GM23338 (cell line): ENCODE data around the gene NIPAL3. TPM values are rescaled to one million over a fixed set of nuclear protein-coding genes. Genes with fewer than 3 reads are reported as not detected.
A peak's percentile ranks its signal among the peaks of the same experiment; 100 is the strongest.

Experiments used
- ATAC-seq: fragments of 200-7000 bp; cut with Tn5 transposase; 3 replicates; pipeline ENCODE4 v1.9.1; 2020
- DNase-seq: peaks from one replicate; pipeline ENCODE4 v3.0.0-alpha.2; 2015; ENCODE audit warnings: low spot score
- H2AFZ ChIP-seq: fragments of 200-600 bp; sonication (generic); 2 replicates; pipeline ENCODE4 v1.8.0; 2016; ENCODE audit warnings: antibody characterized with exemption, mild to moderate bottlenecking, moderate library complexity
- H3F3A ChIP-seq: fragments of 200-600 bp; sonication (generic); replicated peaks from 2 replicates; pipeline ENCODE4 v1.8.0; 2017; ENCODE audit warnings: antibody characterized with exemption, mixed run types, low read depth
- H3K27ac ChIP-seq: fragments of 200-600 bp; sonication (generic); 2 replicates; pipeline ENCODE4 v1.6.1; 2016; ENCODE audit warnings: low read depth
- H3K27me3 ChIP-seq: fragments of 200-600 bp; sonication (generic); 2 replicates; pipeline ENCODE4 v1.8.0; 2016; ENCODE audit warnings: mild to moderate bottlenecking, mixed run types, moderate library complexity; ENCODE audit not compliant: insufficient read depth
- H3K36me3 ChIP-seq: fragments of 200-600 bp; sonication (generic); 2 replicates; pipeline ENCODE4 v1.8.0; 2016; ENCODE audit warnings: mild to moderate bottlenecking; ENCODE audit not compliant: insufficient read depth
- H3K4me1 ChIP-seq: fragments of 200-600 bp; sonication (generic); 2 replicates; pipeline ENCODE4 v1.8.0; 2016; ENCODE audit warnings: mild to moderate bottlenecking, moderate library complexity; ENCODE audit not compliant: insufficient read depth
- H3K4me2 ChIP-seq: fragments of 200-600 bp; sonication (generic); 2 replicates; pipeline ENCODE4 v1.7.1; 2017; ENCODE audit warnings: mixed run types
- H3K4me3 ChIP-seq: fragments of 200-600 bp; sonication (generic); 2 replicates; pipeline ENCODE4 v1.6.1; 2016; ENCODE audit warnings: mixed run types
- H3K79me2 ChIP-seq: fragments of 200-600 bp; sonication (generic); replicated peaks from 2 replicates; pipeline ENCODE4 v1.8.0; 2017; ENCODE audit warnings: mild to moderate bottlenecking; ENCODE audit not compliant: insufficient read depth
- H3K9me2 ChIP-seq: fragments of 200-600 bp; sonication (generic); 2 replicates; pipeline ENCODE4 v1.8.0; 2017; ENCODE audit not compliant: insufficient read depth
- H4K20me1 ChIP-seq: fragments of 200-600 bp; sonication (generic); replicated peaks from 2 replicates; pipeline ENCODE4 v1.8.0; 2017; ENCODE audit warnings: mild to moderate bottlenecking; ENCODE audit not compliant: insufficient read depth
- H3K27ac Mint-ChIP-seq: 2 replicates; pipeline ENCODE4 v1.8.0; 2020; ENCODE audit warnings: inconsistent platforms, mild to moderate bottlenecking, moderate library complexity, mixed read lengths
- H3K27me3 Mint-ChIP-seq: 3 replicates; pipeline ENCODE4 v1.8.0; 2022; ENCODE audit warnings: low read depth, mild to moderate bottlenecking, moderate library complexity, mixed read lengths, inconsistent platforms; ENCODE audit not compliant: insufficient read depth, poor library complexity
- H3K36me3 Mint-ChIP-seq: 3 replicates; pipeline ENCODE4 v1.8.0; 2021; ENCODE audit warnings: low read depth, mild to moderate bottlenecking, inconsistent platforms, moderate library complexity, mixed read lengths
- H3K4me1 Mint-ChIP-seq: 3 replicates; pipeline ENCODE4 v1.8.0; 2020; ENCODE audit warnings: mild to moderate bottlenecking, inconsistent platforms, mixed read lengths
- H3K4me3 Mint-ChIP-seq: 3 replicates; pipeline ENCODE4 v1.8.0; 2021; ENCODE audit warnings: moderate library complexity, mild to moderate bottlenecking, inconsistent platforms, mixed read lengths
- H3K9me3 Mint-ChIP-seq: 3 replicates; pipeline ENCODE4 v1.8.0; 2020; ENCODE audit warnings: moderate library complexity, mild to moderate bottlenecking, inconsistent platforms, mixed read lengths
- CTCF ChIP-seq, 2 experiments: fragments of 200-600 bp in 1 of 2; sonication (generic) in 1 of 2; conservative IDR thresholded peaks; 2 replicates each; pipeline versions ENCODE4 v1.5.1 to v1.6.1; 2016 to 2017; ENCODE audit warnings: antibody characterized with exemption in 2 of 2, low read depth in 2 of 2, mild to moderate bottlenecking in 2 of 2, moderate library complexity in 1 of 2
- EZH2 ChIP-seq: fragments of 200-600 bp; sonication (generic); IDR thresholded peaks from one replicate; pipeline ENCODE4 v1.8.0; 2017; ENCODE audit warnings: antibody characterized with exemption, mild to moderate bottlenecking, low read depth; ENCODE audit not compliant: unreplicated experiment
- EZH2phosphoT487 ChIP-seq: fragments of 200-600 bp; sonication (generic); IDR thresholded peaks from one replicate; pipeline ENCODE4 v1.8.1; 2018; ENCODE audit warnings: antibody characterized with exemption; ENCODE audit not compliant: unreplicated experiment
- JUNB ChIP-seq: IDR thresholded peaks from one replicate; pipeline ENCODE4 v1.6.1; 2016; ENCODE audit warnings: antibody characterized with exemption; ENCODE audit not compliant: unreplicated experiment
- NANOG ChIP-seq: IDR thresholded peaks from 2 replicates; pipeline ENCODE4 v1.6.1; 2016; ENCODE audit warnings: antibody characterized with exemption, borderline replicate concordance
- POLR2AphosphoS5 ChIP-seq: IDR thresholded peaks from 2 replicates; pipeline ENCODE4 v1.6.1; 2016; ENCODE audit warnings: antibody characterized with exemption, low read depth
- REST ChIP-seq: IDR thresholded peaks from one replicate; pipeline ENCODE4 v1.6.1; 2018; ENCODE audit warnings: antibody characterized with exemption; ENCODE audit not compliant: unreplicated experiment
- ZNF114 ChIP-seq: fragments of 250-450 bp; sonication (Bioruptor Pico); IDR thresholded peaks from 2 replicates; pipeline ENCODE4 v1.5.0; 2020; ENCODE audit warnings: mild to moderate bottlenecking, moderate library complexity
- polyA plus RNA-seq: library from polyadenylated mRNA; unstranded; fragments of >200 nt; fragmentation: Nextera tagmentation; extraction: Ambion mirVana; gene quantifications from 2 replicates; pipeline ENCODE4 v1.2.1, GENCODE V29; 2016
- total RNA-seq: library from RNA; depleted of rRNA; stranded (reverse); fragments of >200 nt; shearing (Covaris generic); gene quantifications from 2 replicates; pipeline ENCODE4 v1.2.3, GENCODE V29; 2014

The NIPAL3 gene
- total and polyA plus RNA-seq, 2 experiments from 2014 or later, result 5.5 to 9.6 TPM

- no peak for TF ChIP-seq CTCF (conservative IDR thresholded peaks at IDR 0.05; ENCODE audit: low read depth in 2 of 2)
- no peak for TF ChIP-seq REST
- no peak for TF ChIP-seq ZNF114
- TF ChIP-seq JUNB, result no peak
- no peak for TF ChIP-seq EZH2
- no peak for TF ChIP-seq POLR2AphosphoS5
- no peak for TF ChIP-seq EZH2phosphoT487
Observed at GRCh38 chr1:24500448-24501048, 84.9 kb downstream of the NIPAL3 start (continued).

GRCh38 chr1:24501371-24502064, 85.9 kb downstream of the NIPAL3 start:
- Mint-ChIP-seq H3K4me1 (peaks cover 37% of the 10 kb centered on the region), H3K27ac (no peak overlapping the region), H3K9me3 (peaks cover 3% of the 10 kb centered on the region; the same call in 1 of the 3 replicates), H3K36me3 (peaks cover 2% of the 10 kb centered on the region; the same call in 1 of the 3 replicates), H3K27me3 (peaks cover 8% of the 10 kb centered on the region), H3K4me3 (peak overlapping the region; percentile 83)
- H4K20me1 ChIP-seq, result no peaks in the 10 kb centered on the region
- peaks cover 10% of the 10 kb centered on the region; the same call in 1 of the 2 replicates for H3K79me2 ChIP-seq
- 0 out of 2 replicates have a peak, but pooled peaks cover 3% of the 10 kb centered on the region for H3F3A ChIP-seq
- no peak for ATAC-seq
- no peak overlapping the region for H3K27ac ChIP-seq
- peak overlapping the region; percentile 96 for H3K4me3 ChIP-seq
- H2AFZ ChIP-seq, result peak overlapping the region; percentile 99
- H3K9me2 ChIP-seq, result no peaks in the 10 kb centered on the region
- H3K36me3 ChIP-seq, result no peaks in the 10 kb centered on the region
- TF ChIP-seq EZH2phosphoT487, result no peak
- no peak for TF ChIP-seq POLR2AphosphoS5
- no peak for TF ChIP-seq NANOG
- peaks cover 29% of the 10 kb centered on the region for H3K4me1 ChIP-seq
- H3K27me3 ChIP-seq, result peaks cover 7% of the 10 kb centered on the region
- peak; percentile 46 for DNase-seq
- H3K4me2 ChIP-seq, result peak overlapping the region; percentile 91
